Measurements from ENCODE around the gene KIF1A. TPM values are rescaled to one million over a fixed set of nuclear protein-coding genes. Genes with fewer than 3 reads are reported as not detected.

The KIF1A gene
- total RNA-seq, 1 donor = not detected

GRCh38 chr2:240735476-240735875, 84.5 kb downstream of the KIF1A start:
- no peaks in the 10 kb centered on the region for H3K36me3 ChIP-seq (ENCODE audit: insufficient read depth, low read length)
- H2AFZ ChIP-seq (ENCODE audit: low read length) = no peak overlapping the region
- no peak overlapping the region for H3K4me2 ChIP-seq (ENCODE audit: insufficient read depth, low read length)
- H3K4me3 ChIP-seq (ENCODE audit: insufficient read depth, low read length) = no peak overlapping the region
- no peak for DNase-seq (ENCODE audit: insufficient read length, low spot score, missing footprints)
- H3K27ac ChIP-seq (ENCODE audit: low read depth, low read length) = no peak overlapping the region
- peaks cover 2% of the 10 kb centered on the region for H3K27me3 ChIP-seq (ENCODE audit: insufficient read depth, low read length)
- no peaks in the 10 kb centered on the region for H3K79me2 ChIP-seq (ENCODE audit: insufficient read depth, low read length)
- no peaks in the 10 kb centered on the region for H3K9me3 ChIP-seq (ENCODE audit: low read depth, low read length)
- TF ChIP-seq CTCF (IDR thresholded peaks at IDR 0.05; ENCODE audit: extremely low read depth, low read depth, low read length) = no peak
- no peaks in the 10 kb centered on the region for H3K4me1 ChIP-seq (ENCODE audit: insufficient read depth, low read length)
- no peaks in the 10 kb centered on the region for H4K20me1 ChIP-seq (ENCODE audit: insufficient read depth, low read length)

GRCh38 chr2:240734756-240735155, 85.3 kb downstream of the KIF1A start:
- Histone ChIP-seq H3K4me1 (ENCODE audit: insufficient read depth, low read length) (no peaks in the 10 kb centered on the region), H3K27ac (ENCODE audit: low read depth, low read length) (no peak overlapping the region), H3K27me3 (ENCODE audit: insufficient read depth, low read length) (peaks cover 8% of the 10 kb centered on the region), H4K20me1 (ENCODE audit: insufficient read depth, low read length) (no peaks in the 10 kb centered on the region), H3K4me3 (ENCODE audit: insufficient read depth, low read length) (no peak overlapping the region), H2AFZ (ENCODE audit: low read length) (no peak overlapping the region), H3K79me2 (ENCODE audit: insufficient read depth, low read length) (no peaks in the 10 kb centered on the region), H3K9me3 (ENCODE audit: low read depth, low read length) (no peaks in the 10 kb centered on the region), H3K4me2 (ENCODE audit: insufficient read depth, low read length) (no peak overlapping the region), H3K36me3 (ENCODE audit: insufficient read depth, low read length) (no peaks in the 10 kb centered on the region)
- no peak for TF ChIP-seq CTCF (IDR thresholded peaks at IDR 0.05; ENCODE audit: extremely low read depth, low read depth, low read length)
- no peak for DNase-seq (ENCODE audit: insufficient read length, low spot score, missing footprints)

GRCh38 chr2:240733803-240734495, 86.1 kb downstream of the KIF1A start:
- H3K79me2 ChIP-seq (ENCODE audit: insufficient read depth, low read length) = no peaks in the 10 kb centered on the region
- H3K27me3 ChIP-seq (ENCODE audit: insufficient read depth, low read length) = peaks cover 9% of the 10 kb centered on the region
- no peak overlapping the region for H3K4me3 ChIP-seq (ENCODE audit: insufficient read depth, low read length)
- H3K36me3 ChIP-seq (ENCODE audit: insufficient read depth, low read length) = no peaks in the 10 kb centered on the region
- no peak overlapping the region for H2AFZ ChIP-seq (ENCODE audit: low read length)
- no peaks in the 10 kb centered on the region for H3K4me1 ChIP-seq (ENCODE audit: insufficient read depth, low read length)
- no peak for DNase-seq (ENCODE audit: insufficient read length, low spot score, missing footprints)
- H3K27ac ChIP-seq (ENCODE audit: low read depth, low read length) = no peak overlapping the region
- H3K4me2 ChIP-seq (ENCODE audit: insufficient read depth, low read length) = no peak overlapping the region
- no peak for TF ChIP-seq CTCF (IDR thresholded peaks at IDR 0.05; ENCODE audit: extremely low read depth, low read depth, low read length)
- no peaks in the 10 kb centered on the region for H3K9me3 ChIP-seq (ENCODE audit: low read depth, low read length)
- no peaks in the 10 kb centered on the region for H4K20me1 ChIP-seq (ENCODE audit: insufficient read depth, low read length)

- DNase-seq (ENCODE audit: insufficient read length, low spot score, missing footprints) = no peak
- no peaks in the 10 kb centered on the region for H4K20me1 ChIP-seq (ENCODE audit: insufficient read depth, low read length)
- TF ChIP-seq CTCF (IDR thresholded peaks at IDR 0.05; ENCODE audit: extremely low read depth, low read depth, low read length) = no peak
- H2AFZ ChIP-seq (ENCODE audit: low read length) = no peak overlapping the region
- no peak overlapping the region for H3K4me2 ChIP-seq (ENCODE audit: insufficient read depth, low read length)
- no peaks in the 10 kb centered on the region for H3K79me2 ChIP-seq (ENCODE audit: insufficient read depth, low read length)
- H3K4me1 ChIP-seq (ENCODE audit: insufficient read depth, low read length) = no peaks in the 10 kb centered on the region
- no peak overlapping the region for H3K27ac ChIP-seq (ENCODE audit: low read depth, low read length)
- H3K27me3 ChIP-seq (ENCODE audit: insufficient read depth, low read length) = peaks cover 9% of the 10 kb centered on the region
- no peaks in the 10 kb centered on the region for H3K36me3 ChIP-seq (ENCODE audit: insufficient read depth, low read length)
- H3K9me3 ChIP-seq (ENCODE audit: low read depth, low read length) = no peaks in the 10 kb centered on the region
- H3K4me3 ChIP-seq (ENCODE audit: insufficient read depth, low read length) = no peak overlapping the region
Measured at GRCh38 chr2:240732911-240733622, 87.0 kb downstream of the KIF1A start.

Measured in osteoblast (primary cell).